Measurements from ENCODE around the gene GAS7. TPM values are rescaled to one million over a fixed set of nuclear protein-coding genes. Genes with fewer than 3 reads are reported as not detected.

GAS7 gene
- total RNA-seq, 6 donors from 2014 or later = 19.9 to 87.1 (median 41.5) TPM

DNA sequence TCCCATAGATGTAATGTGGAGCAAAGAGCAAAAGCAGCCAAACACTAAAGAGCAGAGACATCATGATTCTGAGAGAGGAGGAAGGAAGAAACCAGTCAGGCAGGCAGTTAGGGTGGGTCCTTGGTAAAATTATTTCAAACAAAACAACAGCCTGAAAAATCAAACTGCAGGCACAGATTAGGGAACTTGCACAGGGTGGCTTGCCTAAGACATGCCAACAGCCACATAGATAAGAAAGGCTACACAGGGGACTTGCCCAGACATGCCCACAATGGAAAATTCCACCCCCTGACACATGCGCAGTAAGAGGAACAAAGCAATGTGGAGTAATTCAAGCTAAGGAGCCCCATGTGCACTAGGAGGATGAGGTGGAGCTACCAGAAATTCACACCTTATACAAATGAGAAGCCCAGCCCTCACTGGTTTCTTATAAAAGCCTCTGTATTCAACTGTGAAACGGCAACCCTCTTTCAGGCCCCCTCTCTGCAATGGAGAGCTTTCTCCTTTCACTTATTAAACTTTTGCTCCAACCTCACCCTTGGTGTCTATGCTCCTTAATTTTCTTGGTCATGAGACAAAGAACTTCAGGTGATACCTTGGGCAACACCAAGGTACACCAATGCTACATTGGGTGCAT, 7.3 kb upstream of the GAS7 start:
- DNase-seq (no peak), ATAC-seq (ENCODE audit: low FRiP score in 2 of 2) (no peak)
- TF ChIP-seq, protein P1, sequence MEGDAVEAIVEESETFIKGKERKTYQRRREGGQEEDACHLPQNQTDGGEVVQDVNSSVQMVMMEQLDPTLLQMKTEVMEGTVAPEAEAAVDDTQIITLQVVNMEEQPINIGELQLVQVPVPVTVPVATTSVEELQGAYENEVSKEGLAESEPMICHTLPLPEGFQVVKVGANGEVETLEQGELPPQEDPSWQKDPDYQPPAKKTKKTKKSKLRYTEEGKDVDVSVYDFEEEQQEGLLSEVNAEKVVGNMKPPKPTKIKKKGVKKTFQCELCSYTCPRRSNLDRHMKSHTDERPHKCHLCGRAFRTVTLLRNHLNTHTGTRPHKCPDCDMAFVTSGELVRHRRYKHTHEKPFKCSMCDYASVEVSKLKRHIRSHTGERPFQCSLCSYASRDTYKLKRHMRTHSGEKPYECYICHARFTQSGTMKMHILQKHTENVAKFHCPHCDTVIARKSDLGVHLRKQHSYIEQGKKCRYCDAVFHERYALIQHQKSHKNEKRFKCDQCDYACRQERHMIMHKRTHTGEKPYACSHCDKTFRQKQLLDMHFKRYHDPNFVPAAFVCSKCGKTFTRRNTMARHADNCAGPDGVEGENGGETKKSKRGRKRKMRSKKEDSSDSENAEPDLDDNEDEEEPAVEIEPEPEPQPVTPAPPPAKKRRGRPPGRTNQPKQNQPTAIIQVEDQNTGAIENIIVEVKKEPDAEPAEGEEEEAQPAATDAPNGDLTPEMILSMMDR (IDR thresholded peaks at IDR 0.05) = no peak
- TF ChIP-seq EP300 (IDR thresholded peaks at IDR 0.05) (no peak), POLR2AphosphoS5 (IDR thresholded peaks at IDR 0.05) (no peak), POLR2A (IDR thresholded peaks at IDR 0.05) (no peak)
- H3K27me3 ChIP-seq = no peaks in the 10 kb centered on the region
- H3K4me3 ChIP-seq = no peak overlapping the region
- peaks cover 0 to 15% (median 10%) of the 10 kb centered on the region in 4 donors for H3K9me3 ChIP-seq
- 79 to 89% methylated on average over 2 of the region's 2 CpGs for WGBS, 2 donors
- no peaks in the 10 kb centered on the region for H3K36me3 ChIP-seq
- H3K4me1 ChIP-seq = peaks cover 0 to 4% (median 0%) of the 10 kb centered on the region in 4 donors
- no peak overlapping the region for H3K27ac ChIP-seq

DNA sequence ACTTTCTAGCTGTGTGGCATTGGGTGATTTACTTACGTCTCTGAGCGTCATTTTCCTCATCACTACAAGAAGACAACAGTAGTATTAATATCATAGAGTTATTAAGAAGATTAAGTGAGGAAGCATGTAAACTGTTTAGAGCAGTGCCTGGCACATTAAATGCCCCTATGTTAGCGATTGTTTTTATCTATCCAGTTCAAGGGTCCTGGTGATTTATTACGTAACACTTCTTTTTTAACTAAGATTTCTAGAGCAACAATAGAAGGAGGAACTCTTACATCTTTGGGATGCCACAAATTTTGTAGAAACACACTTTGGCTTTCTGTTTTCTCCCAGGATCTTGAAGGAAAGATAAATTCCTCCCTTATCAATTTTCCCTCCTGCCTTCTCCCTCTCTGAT, 3.3 kb upstream of the GAS7 start:
- H3K9me3 ChIP-seq = peaks cover 0 to 15% (median 10%) of the 10 kb centered on the region in 4 donors
- no peak overlapping the region for H3K27ac ChIP-seq
- H3K27me3 ChIP-seq = peaks cover 0 to 21% (median 9%) of the 10 kb centered on the region in 4 donors
- WGBS, 2 donors = 78 to 80% methylated on average over 4 of the region's 4 CpGs
- no peak for DNase-seq
- H3K4me1 ChIP-seq = peaks cover under 1 to 25% (median 8%) of the 10 kb centered on the region in 4 donors
- TF ChIP-seq, protein P1 (IDR thresholded peaks at IDR 0.05) = no peak
- TF ChIP-seq EP300 (IDR thresholded peaks at IDR 0.05) (no peak), POLR2A (IDR thresholded peaks at IDR 0.05) (no peak), POLR2AphosphoS5 (IDR thresholded peaks at IDR 0.05) (no peak)
- H3K36me3 ChIP-seq = no peaks in the 10 kb centered on the region
- no peak overlapping the region for H3K4me3 ChIP-seq
- no peak for ATAC-seq (ENCODE audit: low FRiP score in 2 of 2)

DNA sequence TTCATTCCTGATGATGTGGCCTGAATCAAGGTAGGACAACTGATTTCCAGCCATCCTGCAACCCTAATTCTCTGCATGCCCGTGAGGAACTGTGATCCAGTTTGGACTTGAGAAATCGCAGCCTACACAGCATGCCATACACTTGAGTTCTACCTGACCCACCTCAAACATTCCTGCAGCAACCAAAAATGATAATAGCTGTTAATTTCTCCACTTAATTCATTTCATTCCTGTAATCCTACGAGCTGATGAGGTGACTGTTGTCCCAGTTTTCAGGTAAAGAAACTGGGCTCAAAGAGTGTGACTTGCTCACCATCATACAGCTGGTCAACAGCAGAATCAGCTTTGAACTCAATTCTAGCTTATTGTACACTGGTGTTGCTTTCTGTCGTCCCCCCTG, 2.2 kb upstream of the GAS7 start:
- TF ChIP-seq EP300 (IDR thresholded peaks at IDR 0.05) (no peak), POLR2A (IDR thresholded peaks at IDR 0.05) (no peak)
- TF ChIP-seq, protein P1 (IDR thresholded peaks at IDR 0.05) = no peak
- H3K27me3 ChIP-seq = peaks cover 0 to 21% (median 9%) of the 10 kb centered on the region in 4 donors
- 69 to 84% methylated on average over 4 of the region's 4 CpGs for WGBS, 2 donors
- DNase-seq = no peak
- no peak for ATAC-seq (ENCODE audit: low FRiP score in 2 of 2)
- H3K27ac ChIP-seq = no peak overlapping the region
- peaks cover 0 to 10% (median 5%) of the 10 kb centered on the region in 4 donors for H3K9me3 ChIP-seq
- peaks cover 2 to 25% (median 8%) of the 10 kb centered on the region in 4 donors for H3K4me1 ChIP-seq
- H3K4me3 ChIP-seq = no peak overlapping the region
- H3K36me3 ChIP-seq = no peaks in the 10 kb centered on the region

DNA sequence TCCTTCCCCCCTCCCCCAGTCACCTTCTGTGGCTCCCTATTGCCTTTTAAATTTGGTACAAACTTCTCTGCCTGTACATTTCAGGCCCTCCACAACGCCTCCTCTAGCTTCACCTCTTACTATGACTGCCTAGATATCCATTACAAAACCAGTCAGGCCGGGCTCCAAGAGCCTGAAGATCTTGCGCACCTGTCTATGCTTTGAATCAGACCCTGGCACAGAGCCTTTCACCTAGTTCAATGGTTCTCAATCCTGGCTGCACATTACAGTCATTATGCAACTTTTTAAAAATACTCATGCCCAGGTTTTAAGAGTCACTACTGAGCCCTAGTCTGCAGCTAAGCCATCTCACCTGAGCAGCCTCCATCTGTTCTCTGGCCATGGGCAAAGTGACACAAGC, 1.6 kb upstream of the GAS7 start:
- 60 to 69% methylated on average over 3 of the region's 3 CpGs for WGBS, 2 donors
- Histone ChIP-seq H3K9me3 (peaks cover 0 to 3% (median under 1%) of the 10 kb centered on the region in 4 donors), H3K4me3 (no peak overlapping the region), H3K4me1 (peaks cover 2 to 25% (median 8%) of the 10 kb centered on the region in 4 donors), H3K27me3 (peaks cover 0 to 21% (median 9%) of the 10 kb centered on the region in 4 donors), H3K36me3 (no peaks in the 10 kb centered on the region), H3K27ac (no peak overlapping the region)
- DNase-seq (peak in 1 of 2 donors; percentile 45), ATAC-seq (ENCODE audit: low FRiP score in 2 of 2) (no peak)
- TF ChIP-seq, protein P1 (IDR thresholded peaks at IDR 0.05) = no peak
- TF ChIP-seq POLR2AphosphoS5 (IDR thresholded peaks at IDR 0.05) = no peak
- TF ChIP-seq POLR2A (IDR thresholded peaks at IDR 0.05) = no peak
- TF ChIP-seq EP300 (IDR thresholded peaks at IDR 0.05) = no peak
